HG02763 (cell line): ENCODE results near the gene ARFGAP2.
"Not testable (repeated sequence)": the region's sequence is repeated elsewhere in the genome, so short reads cannot be mapped to it uniquely, and the experiment has no call there.

Source experiments
- ATAC-seq: cut with Tn5 transposase; IDR thresholded peaks from one replicate; pipeline ENCODE4 v1.9.1; 2021; ENCODE audit warnings: mild to moderate bottlenecking, moderate library complexity; ENCODE audit not compliant: unreplicated experiment

The ARFGAP2 gene

DNA sequence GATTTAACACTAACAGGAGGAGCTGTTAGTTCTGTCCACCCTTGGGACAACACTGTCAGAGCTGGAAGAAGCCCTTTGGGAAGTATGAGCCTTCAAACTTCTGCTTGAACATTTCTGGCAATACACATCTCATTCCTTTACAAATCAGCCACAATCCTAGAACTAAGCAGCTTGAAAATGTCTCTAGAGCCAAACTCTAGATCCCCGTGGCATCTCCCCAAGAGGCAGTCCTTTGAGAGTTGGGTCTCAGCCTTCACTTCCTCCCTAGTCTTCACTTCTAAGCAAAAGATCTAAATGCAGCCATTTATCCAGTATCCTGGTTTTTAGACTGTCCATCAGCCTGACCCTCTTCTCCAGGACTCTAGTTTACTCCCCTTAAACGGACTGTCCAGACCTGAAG, 26.9 kb downstream of the ARFGAP2 start:
- no peak for ATAC-seq

DNA sequence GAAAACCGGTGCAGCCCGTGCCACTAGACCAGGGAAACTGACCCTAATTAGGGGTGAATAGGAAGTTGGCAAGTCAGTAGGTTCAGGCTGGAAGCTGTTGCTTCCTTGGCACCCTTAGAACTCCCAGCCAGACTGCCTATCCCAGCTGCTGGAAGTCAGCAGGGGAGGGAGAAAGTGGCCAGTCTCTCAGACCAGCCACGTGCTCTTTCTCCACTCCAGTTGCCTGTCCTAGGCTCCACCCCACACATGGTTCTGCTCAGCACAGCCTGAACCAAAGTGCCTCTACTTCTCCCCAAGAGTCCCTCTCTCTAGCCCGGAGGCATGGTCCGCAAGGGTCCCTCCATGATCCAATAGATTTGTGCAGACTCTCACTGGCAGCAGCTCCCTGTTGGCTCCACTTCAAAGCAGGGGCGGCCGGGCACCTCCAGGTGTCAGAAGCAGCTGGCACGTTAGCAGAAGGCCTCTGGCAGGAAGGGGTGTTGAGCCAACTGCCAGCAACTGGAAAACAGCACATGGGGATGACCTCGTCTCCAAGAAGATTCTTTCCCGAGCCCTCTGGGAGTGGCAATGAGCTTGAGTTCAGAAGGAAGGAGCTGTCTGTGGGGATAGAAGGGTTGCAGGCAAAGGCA, 27.7 kb downstream of the ARFGAP2 start:
- ATAC-seq: no peak

DNA sequence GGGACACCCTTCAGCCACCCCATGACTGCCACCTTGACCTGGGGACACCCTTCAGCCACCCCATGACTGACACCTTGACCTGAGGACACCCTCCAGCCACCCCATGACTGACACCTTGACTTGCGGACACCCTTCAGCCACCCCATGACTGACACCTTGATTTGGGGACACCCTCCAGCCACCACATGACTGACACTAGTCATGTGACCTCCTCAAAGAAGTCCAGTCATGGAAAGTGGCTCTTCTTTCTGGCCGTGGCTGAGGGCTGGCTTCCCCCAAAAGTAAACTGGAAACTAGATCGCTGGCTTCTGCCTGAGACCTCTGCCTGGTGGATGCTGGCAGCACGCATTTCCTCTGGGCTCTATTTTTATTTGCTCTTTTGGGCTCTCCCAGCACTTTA, 28.4 kb downstream of the ARFGAP2 start:
- no peak for ATAC-seq

DNA sequence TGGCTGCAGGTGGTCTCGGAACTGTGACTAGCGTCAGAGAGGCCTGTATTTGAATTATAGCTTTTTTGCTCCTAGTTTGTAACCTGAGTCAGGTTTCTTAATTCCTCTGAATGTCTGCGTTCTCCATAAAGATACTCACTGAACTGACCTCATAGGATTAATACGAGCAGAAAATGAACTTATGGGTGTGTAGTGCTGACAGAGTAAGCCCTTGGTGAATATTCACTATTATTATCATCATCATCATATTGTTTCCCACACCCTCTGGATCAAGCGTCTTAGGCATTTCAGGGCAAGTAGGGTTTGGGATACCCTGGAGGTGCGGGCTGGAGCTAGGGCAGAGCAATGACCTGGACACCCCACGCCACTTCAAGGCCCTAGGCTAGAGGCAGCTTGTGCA, 29.0 kb downstream of the ARFGAP2 start:
- ATAC-seq: no peak

DNA sequence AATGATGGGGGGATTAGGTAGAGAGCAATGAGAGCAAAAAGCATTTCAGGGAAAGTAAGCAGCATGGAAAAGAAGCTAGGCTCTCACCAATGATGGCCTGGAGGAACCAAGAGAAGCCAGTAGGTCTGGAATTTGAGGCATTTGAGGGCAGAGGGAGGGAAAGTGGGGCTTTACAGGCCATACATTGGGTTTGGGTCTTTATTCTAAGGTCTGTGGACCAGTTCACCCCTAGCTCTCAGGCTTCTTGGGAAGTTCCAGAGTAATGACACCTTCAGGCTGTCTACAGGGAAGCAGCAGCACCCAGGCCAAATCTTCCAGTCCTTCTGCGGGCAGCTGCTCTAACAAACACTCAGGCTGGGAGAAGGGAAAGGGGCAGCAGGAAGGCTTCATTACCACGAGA, 29.4 kb downstream of the ARFGAP2 start:
- no peak for ATAC-seq

DNA sequence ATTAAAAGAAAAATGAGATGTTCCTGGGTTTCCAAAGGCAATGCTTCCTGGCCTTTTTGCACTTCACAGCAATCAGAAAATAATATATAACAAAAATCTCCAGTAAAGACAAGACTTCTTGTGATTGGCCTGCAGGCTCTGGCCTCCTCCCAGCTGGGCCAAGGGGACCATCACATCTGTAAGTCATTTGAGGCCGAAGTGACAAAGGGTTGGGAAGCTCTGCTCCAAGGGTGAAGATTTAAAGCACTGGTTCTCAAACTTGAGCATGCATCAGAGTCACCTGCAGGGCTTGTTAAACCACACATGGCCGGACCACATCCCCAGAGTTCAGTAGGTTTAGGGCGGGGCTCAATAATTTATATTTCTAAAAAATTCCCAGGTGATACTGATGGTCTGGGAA, 32.1 kb downstream of the ARFGAP2 start:
- ATAC-seq: no peak

DNA sequence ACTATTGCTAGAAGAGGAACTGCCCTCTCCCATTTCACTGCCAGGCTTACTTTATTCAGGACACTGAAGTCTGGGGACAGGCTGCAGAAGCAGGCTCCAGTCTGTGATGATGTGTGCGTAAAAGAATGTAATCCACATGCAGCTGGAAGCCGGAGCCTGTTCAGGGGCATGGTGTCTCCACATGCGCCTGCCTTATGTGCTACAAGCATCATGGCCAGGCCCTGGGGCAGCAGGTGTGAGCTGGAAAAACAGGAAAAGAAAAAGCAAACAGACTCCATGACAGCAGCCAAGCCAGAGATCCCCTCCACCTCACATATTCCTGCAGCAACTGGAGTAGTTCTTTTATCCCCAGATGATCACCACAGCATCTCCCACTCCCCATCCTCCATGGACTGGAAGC, 33.4 kb downstream of the ARFGAP2 start:
- no peak for ATAC-seq

DNA sequence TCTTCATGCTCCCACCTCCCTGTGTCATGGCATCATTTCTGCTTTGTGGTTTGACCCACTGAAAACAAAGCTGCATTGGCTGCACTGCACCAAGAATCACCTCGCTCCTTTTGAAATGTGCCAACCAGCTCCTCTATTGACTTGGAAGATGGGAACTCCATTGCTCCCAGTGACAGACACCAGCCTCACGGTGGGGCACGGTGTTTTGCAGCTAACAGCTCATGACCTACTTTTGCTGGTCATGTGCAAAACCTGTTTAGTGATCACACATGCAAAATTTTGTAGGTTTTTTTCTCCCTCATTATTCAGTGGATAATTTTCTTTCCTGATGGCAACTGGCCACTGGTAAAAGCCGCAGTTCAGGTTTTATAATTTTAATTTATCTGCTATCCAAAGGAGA, 36.8 kb downstream of the ARFGAP2 start:
- ATAC-seq: no peak

DNA sequence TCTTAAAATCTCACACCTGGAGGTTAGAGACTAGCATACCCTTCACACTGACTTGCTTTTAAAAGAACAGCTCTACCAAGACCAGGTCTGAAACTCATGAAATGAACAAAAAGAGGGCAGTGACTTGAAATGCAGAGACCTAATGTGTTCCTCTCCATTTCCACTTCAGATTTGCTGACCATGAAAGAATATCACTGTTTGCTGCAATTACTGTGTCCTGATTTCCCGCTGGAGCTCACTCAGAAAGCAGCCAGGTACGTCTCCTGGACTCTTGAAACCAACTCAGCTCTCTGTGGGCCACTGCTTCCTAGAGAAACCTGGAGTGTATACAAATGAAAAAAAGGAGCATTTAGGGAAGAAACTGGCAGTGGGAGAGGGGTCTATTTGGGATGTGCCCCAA, 39.2 kb downstream of the ARFGAP2 start:
- ATAC-seq: no peak

DNA sequence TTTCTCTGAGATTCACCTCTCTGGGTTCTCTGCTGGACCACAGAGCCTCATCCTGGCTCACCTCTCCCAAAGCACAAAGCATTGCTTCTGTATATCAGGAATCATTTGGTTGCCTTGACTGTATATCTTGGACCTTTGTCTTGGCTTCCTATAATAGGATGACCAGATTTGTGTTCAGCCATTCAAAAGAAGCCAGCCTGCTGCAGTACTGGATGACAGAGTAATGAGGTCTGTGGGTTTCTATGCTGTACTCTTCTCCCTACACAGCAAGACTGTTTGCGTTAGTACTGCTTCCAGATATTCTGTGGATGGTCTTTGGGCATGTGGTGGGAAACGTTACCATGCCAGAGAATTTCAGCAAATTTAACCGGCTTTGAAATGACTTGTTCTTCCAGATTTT, 39.8 kb downstream of the ARFGAP2 start:
- ATAC-seq: no peak

DNA sequence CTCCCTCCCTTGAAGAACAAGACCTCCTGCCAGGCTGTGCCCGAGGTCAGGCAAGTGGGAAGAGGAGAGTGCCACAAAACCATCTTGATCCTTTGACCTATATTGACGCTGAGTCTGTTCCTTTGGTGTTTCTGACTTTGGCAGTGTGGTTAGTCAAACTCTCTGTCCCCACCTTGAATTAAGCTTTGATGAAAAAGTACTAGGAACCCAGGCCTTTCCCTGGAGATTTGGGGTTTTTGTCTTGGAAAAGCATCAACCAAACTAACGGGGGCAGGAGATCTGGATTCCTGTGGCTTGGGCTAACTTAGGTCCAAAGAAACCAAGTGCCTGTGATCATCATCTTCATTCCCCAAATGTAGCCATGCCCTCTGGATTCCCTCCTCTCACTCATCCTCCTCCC, 40.4 kb downstream of the ARFGAP2 start:
- no peak for ATAC-seq

DNA sequence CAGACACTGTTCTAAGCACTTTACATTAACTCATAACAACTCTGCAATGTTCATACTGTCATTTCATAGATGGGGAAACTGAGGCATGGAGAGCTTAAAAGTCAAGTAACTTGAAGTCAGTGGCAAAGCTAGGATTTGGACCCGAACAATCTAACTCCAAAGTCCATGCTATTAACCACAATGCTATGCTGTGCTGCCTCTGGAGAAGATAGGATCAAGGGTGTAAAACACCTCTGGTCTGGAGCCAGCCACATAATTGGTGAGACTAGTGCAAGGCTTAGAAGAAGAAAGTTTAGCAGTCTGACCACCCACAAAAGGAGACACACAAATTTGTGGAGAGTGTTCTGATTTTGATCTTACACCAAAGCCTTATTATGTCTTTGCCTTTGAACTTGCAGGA, 43.7 kb downstream of the ARFGAP2 start:
- ATAC-seq: no peak

DNA sequence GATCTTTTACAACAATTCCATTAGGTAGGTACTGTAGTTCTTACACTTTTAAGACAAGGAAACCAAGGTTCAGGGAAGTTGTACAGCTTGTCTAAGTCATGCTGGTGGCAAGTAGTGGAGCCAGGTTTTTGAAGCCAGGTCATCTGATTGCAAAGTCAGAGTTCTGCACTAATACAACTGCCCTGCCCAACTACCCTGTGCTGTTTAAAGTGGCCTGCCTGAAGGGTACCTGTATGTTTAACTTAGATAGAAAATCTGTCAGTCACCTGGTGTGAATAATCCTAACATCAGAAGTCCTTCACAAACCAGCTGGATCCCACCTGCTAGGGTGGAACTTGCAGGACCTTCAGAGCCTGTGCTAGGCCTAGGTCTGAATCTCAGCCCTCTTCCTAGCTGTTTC, 44.2 kb downstream of the ARFGAP2 start:
- no peak for ATAC-seq

DNA sequence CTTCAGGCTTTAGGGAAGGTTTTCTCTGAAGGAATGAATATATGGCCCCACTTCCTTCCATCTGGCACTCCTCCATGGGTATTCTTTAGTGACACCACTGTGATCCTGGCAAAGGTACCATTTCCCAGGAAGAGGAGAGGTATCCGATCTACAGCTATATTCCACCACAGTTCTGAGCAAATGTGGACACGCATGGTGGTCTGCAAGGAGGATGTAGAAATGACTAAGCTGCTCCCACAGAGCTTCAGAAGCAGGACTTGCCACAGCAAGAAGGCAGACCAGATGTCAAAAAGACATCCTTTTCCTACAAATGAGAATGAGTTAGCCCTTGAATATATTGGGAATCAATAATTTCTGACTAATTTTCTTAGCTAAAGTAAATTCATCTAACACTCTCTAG, 45.5 kb downstream of the ARFGAP2 start:
- ATAC-seq: no peak

DNA sequence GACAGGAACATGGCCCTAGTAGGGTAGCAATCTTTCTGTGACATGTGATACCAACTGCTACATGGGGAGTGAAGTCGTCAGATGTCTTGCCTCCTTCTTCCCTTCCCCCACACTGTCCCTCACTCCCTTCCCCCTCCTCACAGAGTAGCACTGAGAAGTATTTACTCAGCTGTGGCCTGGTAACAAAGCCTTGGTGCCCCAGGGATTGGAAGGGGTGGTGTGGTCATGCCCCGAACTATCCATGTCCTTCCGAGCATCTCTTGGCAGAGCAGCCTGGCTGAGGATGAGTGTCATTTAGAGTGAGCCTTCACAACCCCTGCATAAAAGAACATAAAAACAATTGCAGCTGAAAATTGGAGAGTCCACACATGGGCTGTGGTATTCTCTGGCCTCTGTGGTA, 46.1 kb downstream of the ARFGAP2 start:
- ATAC-seq: no peak

DNA sequence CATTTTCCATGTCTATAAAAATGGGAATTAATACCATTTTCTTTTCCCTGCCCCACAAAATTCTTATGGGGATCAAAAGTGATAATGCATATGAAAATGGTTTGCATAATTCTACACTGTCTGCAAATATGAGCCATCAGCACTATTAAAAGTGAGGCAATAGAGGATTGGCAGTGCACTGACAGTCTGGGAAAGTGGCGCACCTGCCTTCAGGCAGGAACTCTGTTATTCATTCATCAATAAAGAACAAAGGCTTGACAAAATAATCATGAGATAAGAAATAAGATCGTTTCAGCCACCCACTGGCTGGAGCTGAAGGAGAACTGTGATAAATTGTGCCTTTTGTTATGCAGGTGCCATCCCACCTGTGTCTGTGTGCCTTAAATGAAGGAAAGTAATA, 49.5 kb downstream of the ARFGAP2 start:
- no peak for ATAC-seq

DNA sequence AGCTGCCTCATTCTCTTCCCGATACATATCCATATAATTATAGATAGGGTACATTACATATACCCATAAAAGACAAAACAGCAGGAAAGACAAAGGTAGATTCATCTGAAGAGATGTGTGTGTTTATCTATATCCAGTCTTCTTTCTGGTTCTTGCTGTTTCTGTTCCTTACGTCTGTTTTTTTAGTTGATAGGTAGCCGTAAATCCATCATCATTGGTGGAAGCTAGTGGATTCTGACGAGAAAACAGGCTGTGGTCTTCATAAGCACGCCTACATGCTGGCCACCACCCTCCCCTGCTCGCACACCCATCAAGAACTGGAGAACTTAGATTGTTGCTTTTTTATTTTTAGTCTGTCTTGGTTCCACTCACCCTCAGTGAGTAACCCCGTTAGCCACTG, 51.6 kb downstream of the ARFGAP2 start:
- ATAC-seq: no peak

DNA sequence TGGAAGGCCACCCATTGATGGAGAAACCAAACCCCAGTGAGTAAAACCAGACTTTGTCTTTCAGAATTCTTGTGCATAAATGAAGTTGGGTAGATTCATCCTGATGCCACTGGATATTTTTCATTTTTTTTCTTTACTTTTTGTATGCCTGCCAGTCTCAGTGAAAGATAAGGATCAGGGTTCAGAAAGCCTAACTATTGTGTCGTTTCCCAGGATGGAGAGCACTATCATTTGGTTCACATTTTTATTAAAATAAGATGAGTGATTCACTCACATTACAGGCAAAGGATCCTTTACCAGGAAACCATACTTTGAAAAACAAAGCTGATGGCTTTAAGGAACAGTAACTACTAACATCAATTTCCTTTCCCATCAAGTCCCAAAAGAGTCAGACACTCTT, 52.0 kb downstream of the ARFGAP2 start:
- no peak for ATAC-seq

DNA sequence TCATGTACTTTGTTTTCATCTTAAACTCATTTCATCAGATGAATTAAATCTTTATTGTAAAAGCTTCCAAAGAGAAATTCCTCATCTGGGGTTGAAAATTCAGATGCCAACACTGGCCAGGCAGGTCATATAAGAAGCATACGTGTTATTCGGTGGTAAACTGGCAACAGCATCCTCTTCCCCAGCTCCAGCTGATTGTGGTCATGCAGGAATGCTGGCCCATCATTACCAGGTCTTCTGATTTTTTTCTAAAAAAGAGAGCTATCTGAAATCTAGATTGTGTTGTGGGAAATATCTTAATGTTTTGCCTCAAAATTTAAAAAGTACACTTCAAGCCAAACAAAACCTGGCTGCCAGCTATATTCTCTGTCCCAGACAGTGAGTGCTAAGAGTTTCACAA, 53.6 kb downstream of the ARFGAP2 start:
- ATAC-seq: no peak

DNA sequence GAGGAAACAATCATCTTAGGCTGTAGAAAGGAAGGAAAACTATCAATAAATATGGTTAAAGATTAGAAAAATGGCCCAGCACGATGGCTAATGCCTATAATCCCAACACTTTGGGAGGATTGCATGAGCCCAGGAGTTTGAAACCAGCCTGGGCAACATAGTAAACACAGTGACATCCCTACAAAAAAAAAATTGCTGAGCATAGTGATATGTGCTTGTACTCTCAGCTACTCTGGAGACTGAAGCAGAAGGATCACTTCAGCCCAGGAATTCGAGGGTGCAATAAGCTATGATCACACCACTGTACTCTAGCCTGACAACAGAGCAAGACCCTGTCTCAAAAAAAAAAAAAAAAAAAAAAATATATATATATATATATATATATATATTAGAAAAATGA, 54.9 kb downstream of the ARFGAP2 start:
- no peak for ATAC-seq

DNA sequence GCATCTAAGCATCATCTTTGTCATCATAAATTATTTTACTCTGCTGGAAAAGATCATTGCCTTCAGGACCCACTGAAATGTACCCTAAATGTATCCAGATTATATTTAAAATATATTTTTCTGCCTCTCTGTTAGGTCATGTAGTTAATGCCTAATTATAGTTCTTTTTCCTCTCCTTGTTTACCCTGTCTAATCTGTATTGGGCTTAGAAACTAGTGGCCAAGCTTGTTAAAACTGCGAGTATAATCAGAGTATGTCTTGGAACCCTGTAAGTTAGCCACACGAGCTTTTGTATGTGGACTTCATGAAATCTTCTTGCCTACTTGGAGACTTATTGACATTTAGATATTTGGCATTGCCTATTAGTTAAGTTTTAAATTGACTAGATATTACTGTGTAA, 55.6 kb downstream of the ARFGAP2 start:
- no peak for ATAC-seq

DNA sequence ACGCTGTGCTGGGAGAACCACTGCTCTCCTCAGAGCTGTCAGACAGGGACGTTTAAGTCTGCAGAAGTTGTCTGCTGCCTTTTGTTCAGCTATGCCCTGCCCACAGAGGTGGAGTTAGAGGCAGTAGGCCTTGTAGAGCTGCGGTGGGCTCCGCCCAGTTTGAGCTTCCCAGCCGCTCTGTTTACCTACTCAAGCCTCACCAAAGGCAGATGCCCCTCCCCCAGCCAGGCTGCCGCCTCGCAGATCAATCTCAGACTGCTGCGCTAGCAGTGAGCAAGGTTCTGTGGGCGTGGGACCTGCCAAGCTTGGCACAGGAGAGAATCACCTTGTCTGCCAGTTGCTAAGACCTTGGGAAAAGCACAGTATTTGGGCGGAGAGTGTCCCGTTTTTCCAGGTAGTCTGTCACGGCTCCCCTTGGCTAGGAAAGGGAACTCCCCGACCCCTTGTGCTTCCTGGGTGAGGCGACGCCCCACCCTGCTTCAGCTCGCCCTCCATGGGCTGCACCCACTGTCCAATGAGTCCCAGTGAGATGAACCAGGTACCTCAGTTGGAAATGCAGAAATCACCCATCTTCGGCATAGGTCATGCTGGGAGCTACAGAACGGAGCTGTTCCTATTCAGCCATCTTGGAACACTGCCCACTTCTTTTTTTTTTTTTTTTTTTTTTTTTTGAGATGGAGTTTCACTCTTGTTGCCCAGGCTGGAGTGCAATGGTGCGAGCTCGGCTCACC, 57.6 kb downstream of the ARFGAP2 start:
- ATAC-seq: not testable (repeated sequence)
